HFFc6 (cell line): Measurements from ENCODE around the gene PCDHGA5. TPM values are rescaled to one million over a fixed set of nuclear protein-coding genes. Genes with fewer than 3 reads are reported as not detected.
"Not testable (repeated sequence)": the region's sequence is repeated elsewhere in the genome, so short reads cannot be mapped to it uniquely, and the experiment has no call there.

Source experiments
- DNase-seq: peaks from one replicate; pipeline ENCODE4 v3.0.0-alpha.2; 2018
- H3K27ac Mint-ChIP-seq: 2 replicates; pipeline ENCODE4 v1.8.0; 2020; ENCODE audit warnings: mild to moderate bottlenecking, mixed read lengths
- H3K27me3 Mint-ChIP-seq: 2 replicates; pipeline ENCODE4 v1.8.0; 2021; ENCODE audit warnings: mild to moderate bottlenecking, moderate library complexity, mixed read lengths; ENCODE audit not compliant: insufficient read depth
- H3K36me3 Mint-ChIP-seq: 2 replicates; pipeline ENCODE4 v1.8.0; 2021; ENCODE audit warnings: low read depth, mixed read lengths
- H3K4me1 Mint-ChIP-seq: 2 replicates; pipeline ENCODE4 v1.8.0; 2020; ENCODE audit warnings: low read depth, mixed read lengths
- H3K4me3 Mint-ChIP-seq: 2 replicates; pipeline ENCODE4 v1.8.0; 2020; ENCODE audit warnings: mild to moderate bottlenecking, moderate library complexity, mixed read lengths
- H3K9me3 Mint-ChIP-seq: 2 replicates; pipeline ENCODE4 v1.8.0; 2020; ENCODE audit warnings: mild to moderate bottlenecking, mixed read lengths
- total RNA-seq, 6 experiments: library from RNA; stranded (reverse); fragmentation: NEBNext Ultra II Directional; extraction: Animal tissue kit (Norgen Biotek cat#: 25700); gene quantifications; 2 replicates in 1 of 6; 3 replicates in 5 of 6; pipeline ENCODE4 v1.2.3, GENCODE V29; 2021
- TF ChIP-seq, protein P1 (sequence below): fragments of 200-600 bp; sonication (generic); IDR thresholded peaks from 2 replicates; pipeline ENCODE4 v1.5.0; 2021; ENCODE audit warnings: antibody characterized with exemption, mild to moderate bottlenecking

Gene PCDHGA5
- total RNA-seq, 6 experiments from 2014 or later: 0.74 to 1.8 (median 1.0) TPM

DNA sequence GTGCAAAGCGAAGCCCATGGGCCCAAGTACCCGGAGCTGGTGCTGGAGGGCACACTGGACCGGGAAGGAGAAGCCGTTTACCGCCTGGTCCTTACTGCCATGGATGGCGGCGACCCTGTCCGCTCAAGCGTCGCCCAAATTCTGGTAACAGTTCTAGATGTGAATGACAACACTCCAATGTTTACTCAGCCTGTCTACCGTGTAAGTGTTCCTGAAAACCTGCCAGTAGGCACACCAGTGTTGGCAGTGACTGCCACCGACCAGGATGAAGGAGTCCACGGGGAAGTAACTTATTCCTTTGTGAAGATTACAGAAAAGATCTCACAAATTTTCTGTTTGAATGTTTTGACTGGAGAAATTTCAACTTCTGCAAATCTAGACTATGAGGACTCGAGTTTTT lies 10.7 kb downstream of the PCDHGA5 start:
- Mint-ChIP-seq H3K4me1 (peaks cover 15% of the 10 kb centered on the region), H3K36me3 (peaks cover 57% of the 10 kb centered on the region), H3K27ac (no peak overlapping the region), H3K27me3 (peaks cover 2% of the 10 kb centered on the region), H3K9me3 (peaks cover 63% of the 10 kb centered on the region), H3K4me3 (no peak overlapping the region)
- TF ChIP-seq, protein P1, sequence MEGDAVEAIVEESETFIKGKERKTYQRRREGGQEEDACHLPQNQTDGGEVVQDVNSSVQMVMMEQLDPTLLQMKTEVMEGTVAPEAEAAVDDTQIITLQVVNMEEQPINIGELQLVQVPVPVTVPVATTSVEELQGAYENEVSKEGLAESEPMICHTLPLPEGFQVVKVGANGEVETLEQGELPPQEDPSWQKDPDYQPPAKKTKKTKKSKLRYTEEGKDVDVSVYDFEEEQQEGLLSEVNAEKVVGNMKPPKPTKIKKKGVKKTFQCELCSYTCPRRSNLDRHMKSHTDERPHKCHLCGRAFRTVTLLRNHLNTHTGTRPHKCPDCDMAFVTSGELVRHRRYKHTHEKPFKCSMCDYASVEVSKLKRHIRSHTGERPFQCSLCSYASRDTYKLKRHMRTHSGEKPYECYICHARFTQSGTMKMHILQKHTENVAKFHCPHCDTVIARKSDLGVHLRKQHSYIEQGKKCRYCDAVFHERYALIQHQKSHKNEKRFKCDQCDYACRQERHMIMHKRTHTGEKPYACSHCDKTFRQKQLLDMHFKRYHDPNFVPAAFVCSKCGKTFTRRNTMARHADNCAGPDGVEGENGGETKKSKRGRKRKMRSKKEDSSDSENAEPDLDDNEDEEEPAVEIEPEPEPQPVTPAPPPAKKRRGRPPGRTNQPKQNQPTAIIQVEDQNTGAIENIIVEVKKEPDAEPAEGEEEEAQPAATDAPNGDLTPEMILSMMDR: no peak
- no peak for DNase-seq

DNA sequence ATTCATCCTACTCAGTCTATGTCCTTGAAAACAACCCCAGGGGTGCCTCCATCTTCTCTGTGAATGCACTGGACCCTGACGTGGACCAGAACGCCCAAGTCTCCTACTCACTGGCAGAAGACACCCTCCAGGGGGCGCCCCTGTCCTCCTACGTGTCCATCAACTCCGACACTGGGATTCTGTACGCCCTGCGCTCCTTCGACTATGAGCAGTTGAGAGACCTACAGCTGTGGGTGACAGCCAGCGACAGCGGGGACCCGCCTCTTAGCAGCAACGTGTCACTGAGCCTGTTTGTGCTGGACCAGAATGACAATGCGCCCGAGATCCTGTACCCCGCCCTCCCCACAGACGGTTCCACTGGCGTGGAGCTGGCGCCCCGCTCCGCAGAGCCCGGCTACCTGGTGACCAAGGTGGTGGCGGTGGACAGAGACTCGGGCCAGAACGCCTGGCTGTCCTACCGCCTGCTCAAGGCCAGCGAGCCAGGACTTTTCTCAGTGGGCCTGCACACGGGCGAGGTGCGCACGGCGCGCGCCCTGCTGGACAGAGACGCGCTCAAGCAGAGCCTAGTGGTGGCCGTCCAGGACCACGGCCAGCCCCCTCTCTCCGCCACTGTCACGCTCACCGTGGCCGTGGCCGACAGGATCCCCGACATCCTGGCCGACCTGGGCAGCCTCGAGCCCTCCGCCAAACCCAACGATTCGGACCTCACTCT lies 11.6 kb downstream of the PCDHGA5 start:
- peaks cover 56% of the 10 kb centered on the region for H3K36me3 Mint-ChIP-seq
- H3K4me3 Mint-ChIP-seq, H3K4me1 Mint-ChIP-seq, DNase-seq, H3K27me3 Mint-ChIP-seq, H3K27ac Mint-ChIP-seq: not testable (repeated sequence)
- TF ChIP-seq, protein P1: peak; percentile 26; the same call in 1 of the 2 replicates
- H3K9me3 Mint-ChIP-seq: peaks cover 56% of the 10 kb centered on the region

DNA sequence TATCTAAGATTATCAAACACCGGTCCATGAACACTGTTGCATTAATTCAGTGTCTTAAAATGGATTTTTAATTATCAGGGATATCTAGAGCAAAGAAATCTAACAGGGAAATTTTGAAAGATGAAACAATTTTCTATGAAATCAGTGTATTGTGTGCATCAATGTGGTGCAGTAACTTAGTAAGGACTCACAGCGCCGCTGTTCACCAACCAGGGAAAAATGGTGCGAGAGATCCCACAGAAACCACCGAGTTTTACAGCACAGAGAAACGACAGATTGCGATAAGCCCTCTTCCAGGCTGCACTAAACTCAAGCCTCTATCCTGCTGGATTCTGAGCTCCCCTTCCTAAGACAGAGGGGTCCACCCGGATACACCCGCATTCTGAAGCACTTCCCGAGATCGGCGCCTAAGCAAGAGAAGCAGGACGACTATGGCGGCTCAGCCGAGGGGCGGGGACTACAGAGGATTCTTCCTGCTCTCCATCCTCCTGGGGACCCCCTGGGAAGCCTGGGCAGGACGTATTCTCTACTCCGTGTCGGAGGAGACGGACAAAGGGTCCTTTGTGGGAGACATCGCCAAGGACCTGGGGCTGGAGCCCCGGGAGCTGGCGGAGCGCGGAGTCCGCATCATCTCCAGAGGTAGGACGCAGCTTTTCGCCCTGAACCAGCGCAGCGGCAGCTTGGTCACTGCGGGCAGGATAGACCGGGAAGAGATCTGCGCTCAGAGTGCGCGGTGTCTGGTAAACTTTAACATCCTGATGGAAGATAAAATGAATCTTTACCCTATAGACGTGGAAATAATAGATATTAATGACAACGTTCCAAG lies 18.7 kb downstream of the PCDHGA5 start, which contains the start of gene PCDHGA7:
Gene PCDHGA7, plus strand, starts transcription at position 274 of the 826 bp plus-strand sequence. Its CDS starts 158 bp downstream, at position 432.
- TF ChIP-seq, protein P1: peak; percentile 70
- H3K9me3 Mint-ChIP-seq: peaks cover 53% of the 10 kb centered on the region
- no peaks in the 10 kb centered on the region for H3K27me3 Mint-ChIP-seq
- H3K4me3 Mint-ChIP-seq: peak within 1 kb of the TSS; percentile 95
- no peak for DNase-seq
- peaks cover 47% of the 10 kb centered on the region for H3K36me3 Mint-ChIP-seq
- peak within 1 kb of the TSS; percentile 87 for H3K27ac Mint-ChIP-seq
- H3K4me1 Mint-ChIP-seq: peaks cover 13% of the 10 kb centered on the region; the same call in 1 of the 2 replicates

DNA sequence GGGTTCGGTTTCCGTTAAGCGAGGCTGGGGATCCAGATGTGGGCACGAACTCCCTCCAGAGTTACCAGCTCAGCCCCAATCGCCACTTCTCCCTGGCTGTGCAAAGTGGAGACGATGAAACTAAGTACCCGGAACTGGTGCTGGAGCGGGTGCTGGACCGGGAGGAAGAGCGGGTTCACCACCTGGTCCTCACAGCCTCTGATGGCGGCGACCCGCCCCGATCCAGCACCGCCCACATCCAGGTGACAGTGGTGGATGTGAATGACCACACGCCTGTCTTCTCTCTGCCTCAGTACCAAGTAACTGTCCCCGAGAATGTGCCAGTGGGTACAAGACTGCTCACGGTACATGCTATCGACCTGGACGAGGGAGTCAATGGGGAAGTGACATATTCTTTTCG lies 19.4 kb downstream of the PCDHGA5 start:
- H3K27ac Mint-ChIP-seq: no peak overlapping the region; the same call in 1 of the 2 replicates
- H3K4me3 Mint-ChIP-seq: peak overlapping the region; percentile 95
- peaks cover 56% of the 10 kb centered on the region for H3K9me3 Mint-ChIP-seq
- H3K4me1 Mint-ChIP-seq: peaks cover 15% of the 10 kb centered on the region; the same call in 1 of the 2 replicates
- DNase-seq: no peak
- H3K27me3 Mint-ChIP-seq: no peaks in the 10 kb centered on the region
- TF ChIP-seq, protein P1: no peak
- peaks cover 49% of the 10 kb centered on the region for H3K36me3 Mint-ChIP-seq

DNA sequence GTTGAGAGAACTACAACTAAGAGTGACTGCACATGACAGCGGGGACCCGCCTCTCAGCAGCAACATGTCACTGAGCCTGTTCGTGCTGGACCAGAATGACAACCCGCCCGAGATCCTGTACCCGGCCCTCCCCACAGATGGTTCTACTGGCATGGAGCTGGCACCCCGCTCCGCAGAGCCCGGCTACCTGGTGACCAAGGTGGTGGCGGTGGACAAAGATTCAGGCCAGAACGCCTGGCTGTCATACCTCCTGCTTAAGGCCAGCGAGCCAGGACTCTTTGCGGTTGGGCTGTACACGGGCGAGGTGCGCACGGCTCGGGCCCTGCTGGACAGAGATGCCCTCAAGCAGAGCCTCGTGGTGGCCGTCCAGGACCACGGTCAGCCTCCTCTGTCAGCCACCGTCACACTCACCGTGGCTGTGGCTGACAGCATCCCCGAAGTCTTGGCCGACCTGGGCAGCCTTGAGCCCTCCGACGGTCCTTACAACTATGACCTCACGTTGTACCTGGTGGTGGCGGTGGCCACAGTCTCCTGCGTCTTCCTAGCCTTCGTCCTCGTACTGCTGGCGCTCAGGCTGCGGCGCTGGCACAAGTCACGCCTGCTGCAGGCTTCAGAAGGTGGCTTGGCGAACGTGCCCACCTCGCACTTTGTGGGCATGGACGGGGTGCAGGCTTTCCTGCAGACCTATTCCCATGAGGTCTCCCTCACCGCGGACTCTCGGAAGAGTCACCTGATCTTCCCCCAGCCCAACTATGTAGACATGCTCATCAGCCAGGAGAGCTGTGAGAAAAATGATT lies 20.7 kb downstream of the PCDHGA5 start:
- H3K36me3 Mint-ChIP-seq: peaks cover 59% of the 10 kb centered on the region
- peaks cover 67% of the 10 kb centered on the region for H3K9me3 Mint-ChIP-seq
- H3K4me3 Mint-ChIP-seq: no peak overlapping the region
- TF ChIP-seq, protein P1: no peak
- H3K27me3 Mint-ChIP-seq: no peaks in the 10 kb centered on the region
- peaks cover 22% of the 10 kb centered on the region; the same call in 1 of the 2 replicates for H3K4me1 Mint-ChIP-seq
- H3K27ac Mint-ChIP-seq: no peak overlapping the region
- DNase-seq: no peak
